ENCODE data around the gene TET2.

TET2 gene

GRCh38 chr4:105186701-105187161, 40.1 kb downstream of the TET2 start:
- Mint-ChIP-seq H3K36me3 (ENCODE audit: low read depth) (peaks cover 20% of the 10 kb centered on the region), H3K4me3 (no peak overlapping the region), H3K27me3 (ENCODE audit: low read depth) (no peaks in the 10 kb centered on the region), H3K9me3 (no peaks in the 10 kb centered on the region), H3K4me1 (peaks cover 17% of the 10 kb centered on the region), H3K27ac (no peak overlapping the region)
- no peak for TF ChIP-seq CTCF (IDR thresholded peaks at IDR 0.05; ENCODE audit: unreplicated experiment in 3 of 3)

DNA sequence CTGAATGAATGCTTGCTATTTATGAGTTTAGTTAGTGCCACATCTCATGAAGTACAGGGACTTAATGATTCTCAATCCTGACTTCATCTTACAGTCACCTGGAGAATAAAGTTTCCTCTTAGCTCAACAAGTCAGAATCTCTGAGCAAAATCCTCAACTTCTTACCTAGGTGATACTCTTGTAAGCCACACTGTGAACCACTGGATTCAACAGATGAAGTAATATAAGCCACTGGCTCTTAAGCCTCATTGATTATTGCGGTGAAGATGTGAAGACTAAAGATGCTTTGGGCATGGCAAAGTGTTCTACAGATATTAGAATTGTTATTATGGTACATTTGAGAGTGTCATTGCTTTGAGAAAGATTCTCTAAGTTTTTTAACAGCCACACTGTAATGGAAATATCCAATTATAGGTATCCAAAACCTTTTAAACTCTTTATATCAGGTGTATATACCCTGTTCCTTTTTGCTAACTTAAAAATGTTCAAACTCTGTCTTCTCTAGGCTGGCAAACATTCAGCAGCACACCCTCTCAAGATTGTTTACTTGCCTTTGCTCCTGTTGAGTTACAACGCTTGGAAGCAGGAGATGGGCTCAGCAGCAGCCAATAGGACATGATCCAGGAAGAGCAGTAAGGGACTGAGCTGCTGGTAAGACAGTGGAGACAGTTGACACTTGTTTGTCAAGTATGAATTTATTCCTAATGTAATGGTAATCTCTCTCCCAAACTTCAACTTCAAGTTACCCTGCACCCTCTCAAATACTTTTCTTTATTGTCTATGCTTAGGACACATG, 43.4 kb downstream of the TET2 start:
- no peak overlapping the region for H3K27ac Mint-ChIP-seq
- no peaks in the 10 kb centered on the region for H3K9me3 Mint-ChIP-seq
- no peaks in the 10 kb centered on the region for H3K27me3 Mint-ChIP-seq (ENCODE audit: low read depth)
- H3K4me3 Mint-ChIP-seq = no peak overlapping the region
- H3K36me3 Mint-ChIP-seq (ENCODE audit: low read depth) = peaks cover 21% of the 10 kb centered on the region
- H3K4me1 Mint-ChIP-seq = peaks cover 8% of the 10 kb centered on the region
- TF ChIP-seq CTCF (IDR thresholded peaks at IDR 0.05; ENCODE audit: unreplicated experiment in 3 of 3) = no peak

GRCh38 chr4:105191621-105192210, 45.0 kb downstream of the TET2 start:
- TF ChIP-seq CTCF (IDR thresholded peaks at IDR 0.05; ENCODE audit: unreplicated experiment in 3 of 3) = no peak
- Mint-ChIP-seq H3K4me3 (no peak overlapping the region), H3K4me1 (peaks cover 15% of the 10 kb centered on the region), H3K36me3 (ENCODE audit: low read depth) (peaks cover 32% of the 10 kb centered on the region), H3K27me3 (ENCODE audit: low read depth) (no peaks in the 10 kb centered on the region), H3K9me3 (no peaks in the 10 kb centered on the region), H3K27ac (no peak overlapping the region)

GRCh38 chr4:105192474-105192873, 45.8 kb downstream of the TET2 start:
- H3K9me3 Mint-ChIP-seq = no peaks in the 10 kb centered on the region
- no peak overlapping the region for H3K27ac Mint-ChIP-seq
- no peak overlapping the region for H3K4me3 Mint-ChIP-seq
- no peak for TF ChIP-seq CTCF (IDR thresholded peaks at IDR 0.05; ENCODE audit: unreplicated experiment in 3 of 3)
- H3K36me3 Mint-ChIP-seq (ENCODE audit: low read depth) = peaks cover 34% of the 10 kb centered on the region
- peaks cover 19% of the 10 kb centered on the region for H3K4me1 Mint-ChIP-seq
- H3K27me3 Mint-ChIP-seq (ENCODE audit: low read depth) = no peaks in the 10 kb centered on the region

DNA sequence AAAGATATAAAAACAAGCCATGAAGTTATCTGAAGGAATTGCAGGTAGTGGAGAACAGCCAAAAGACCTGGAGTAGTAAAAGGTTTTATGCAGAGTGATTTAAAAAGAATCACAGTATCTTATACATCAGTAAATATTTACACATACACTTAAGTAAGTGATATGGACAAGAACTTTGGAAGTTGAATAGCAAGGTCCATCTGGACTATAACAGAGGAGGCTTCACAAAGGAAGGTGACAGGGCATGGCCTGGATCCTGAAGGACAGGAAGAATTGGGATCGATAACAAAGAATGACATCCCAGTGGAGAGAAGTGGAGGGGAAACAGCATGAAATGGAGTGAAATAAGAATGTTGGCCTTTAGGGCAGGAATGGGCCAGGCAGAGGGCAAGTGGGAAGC, 46.2 kb downstream of the TET2 start:
- Mint-ChIP-seq H3K4me1 (peaks cover 19% of the 10 kb centered on the region), H3K4me3 (no peak overlapping the region), H3K9me3 (no peaks in the 10 kb centered on the region), H3K27me3 (ENCODE audit: low read depth) (no peaks in the 10 kb centered on the region), H3K27ac (no peak overlapping the region), H3K36me3 (ENCODE audit: low read depth) (peaks cover 34% of the 10 kb centered on the region)
- no peak for TF ChIP-seq CTCF (IDR thresholded peaks at IDR 0.05; ENCODE audit: unreplicated experiment in 3 of 3)
